ENCODE measurements around the gene IGF2BP2. TPM values are rescaled to one million over a fixed set of nuclear protein-coding genes. Genes with fewer than 3 reads are reported as not detected.
A peak's percentile ranks its signal among the peaks of the same experiment; 100 is the strongest.

IGF2BP2 gene
- total and polyA plus RNA-seq, 3 donors from 2014 or later, result 18.9 to 29.1 (median 19.4) TPM

DNA sequence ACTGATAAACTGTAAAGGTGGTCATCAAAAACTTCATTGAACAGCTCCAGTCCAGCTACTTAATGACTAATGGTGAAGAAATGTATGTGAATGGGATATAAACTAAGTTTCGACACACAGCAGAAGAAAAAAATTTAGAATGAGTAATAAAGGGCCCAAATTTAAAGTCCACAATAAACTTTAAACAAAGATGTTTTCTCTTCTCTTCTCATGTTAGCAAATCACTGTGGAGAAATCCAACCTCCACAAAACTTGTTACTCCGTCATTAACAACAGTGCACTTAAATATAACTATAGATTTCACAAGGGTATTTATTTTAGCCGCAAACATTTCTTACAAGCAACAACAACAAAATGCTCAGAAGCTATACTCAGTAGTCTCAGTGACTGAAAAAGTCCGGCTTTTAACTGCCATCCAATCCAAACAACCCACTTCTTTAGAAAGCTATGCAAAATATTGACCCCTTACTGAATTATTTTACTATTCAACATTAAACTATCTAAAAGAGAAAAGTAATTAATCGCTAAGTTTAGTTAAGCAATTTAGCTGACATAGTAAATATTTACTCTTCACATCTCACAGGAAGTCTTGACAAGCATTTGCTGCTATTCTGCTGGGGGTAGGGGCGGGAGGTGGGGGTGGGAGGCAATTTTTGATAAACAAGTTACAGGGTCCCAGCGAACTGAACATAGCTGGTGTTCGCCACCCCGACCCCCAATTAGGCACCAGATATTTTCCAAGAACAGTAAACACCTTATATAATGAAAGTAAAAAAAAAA lies 2.4 kb downstream of the IGF2BP2 start:
- H3K4me1 ChIP-seq, result peaks cover 8% of the 10 kb centered on the region
- intact Hi-C loops (cut with DNase I; ENCODE audit: low total_unique reads), result no loop called here
- WGBS, 2 donors, result 33 to 39% methylated on average over 9 of the region's 9 CpGs

GRCh38 chr3:185820973-185821758 lies 3.7 kb downstream of the IGF2BP2 start:
- WGBS, 2 donors, result 72 to 79% methylated on average over 6 of the region's 6 CpGs
- intact Hi-C loops (cut with DNase I; ENCODE audit: low total_unique reads), result no loop called here
- no peaks in the 10 kb centered on the region for H3K36me3 ChIP-seq (ENCODE audit: low read depth, missing control alignments)
- H3K27ac ChIP-seq, result no peak overlapping the region
- TF ChIP-seq CTCF (IDR thresholded peaks at IDR 0.05) (no peak), POLR2A (IDR thresholded peaks at IDR 0.05) (no peak)
- no peak overlapping the region for H3K4me3 ChIP-seq
- H3K4me1 ChIP-seq, result peaks cover 8% of the 10 kb centered on the region
- H3K27me3 ChIP-seq, result no peaks in the 10 kb centered on the region
- no peaks in the 10 kb centered on the region for H3K9me3 ChIP-seq
- DNase-seq, result no peak

More for the DNA sequence above, 2.4 kb downstream of the IGF2BP2 start:
- no peaks in the 10 kb centered on the region for H3K9me3 ChIP-seq
- TF ChIP-seq POLR2A (IDR thresholded peaks at IDR 0.05) (no peak), CTCF (IDR thresholded peaks at IDR 0.05) (no peak)
- no peak for DNase-seq
- H3K36me3 ChIP-seq (ENCODE audit: low read depth, missing control alignments), result no peaks in the 10 kb centered on the region
- H3K27me3 ChIP-seq, result no peaks in the 10 kb centered on the region
- peak overlapping the region; percentile 49 to 50 for H3K4me3 ChIP-seq
- no peak overlapping the region for H3K27ac ChIP-seq

DNA sequence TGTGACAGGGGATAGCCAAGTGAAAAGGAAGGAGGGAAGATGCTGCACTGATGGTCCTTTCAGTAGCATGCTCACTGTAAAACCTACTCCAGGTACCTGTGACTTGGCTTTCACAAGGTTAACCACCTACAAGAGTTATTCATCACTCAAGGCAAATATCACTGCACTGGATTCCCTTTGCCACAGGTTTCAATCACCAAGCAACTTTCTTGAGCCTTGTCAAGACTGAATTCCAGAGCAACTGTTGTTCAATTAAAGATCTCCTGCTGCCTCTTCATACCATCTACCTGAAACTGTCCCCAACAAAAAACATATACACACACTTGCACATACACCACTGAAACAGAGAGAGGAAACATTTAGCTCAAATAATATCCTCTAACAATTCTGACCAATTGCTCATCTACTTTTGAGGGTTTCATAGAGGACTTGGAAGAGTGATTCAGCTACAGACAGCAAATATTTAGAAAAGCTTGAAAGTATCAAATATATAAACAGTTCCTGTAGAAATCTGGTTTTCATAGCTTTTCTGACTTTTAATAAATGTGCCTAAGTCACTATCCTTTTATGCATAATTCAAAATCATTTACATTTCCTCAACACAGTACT lies 6.5 kb downstream of the IGF2BP2 start:
- Histone ChIP-seq H3K9me3 (no peaks in the 10 kb centered on the region), H3K36me3 (ENCODE audit: low read depth, missing control alignments) (no peaks in the 10 kb centered on the region), H3K27ac (no peak overlapping the region), H3K4me3 (no peak overlapping the region), H3K4me1 (peaks cover 6% of the 10 kb centered on the region), H3K27me3 (no peaks in the 10 kb centered on the region)
- no peak for TF ChIP-seq POLR2A (IDR thresholded peaks at IDR 0.05)
- TF ChIP-seq CTCF (IDR thresholded peaks at IDR 0.05), result no peak
- intact Hi-C loops (cut with DNase I; ENCODE audit: low total_unique reads), result no loop called here
- DNase-seq, result no peak

- no peaks in the 10 kb centered on the region for H3K9me3 ChIP-seq
- H3K36me3 ChIP-seq (ENCODE audit: low read depth, missing control alignments), result no peaks in the 10 kb centered on the region
- no peak overlapping the region for H3K27ac ChIP-seq
- no peaks in the 10 kb centered on the region for H3K4me1 ChIP-seq
- 71 to 79% methylated on average over 11 of the region's 11 CpGs for WGBS, 2 donors
- H3K4me3 ChIP-seq, result no peak overlapping the region
- TF ChIP-seq POLR2A (IDR thresholded peaks at IDR 0.05), result no peak
- TF ChIP-seq CTCF (IDR thresholded peaks at IDR 0.05), result no peak
- intact Hi-C loops (cut with DNase I; ENCODE audit: low total_unique reads), result no loop called here
- H3K27me3 ChIP-seq, result no peaks in the 10 kb centered on the region
- DNase-seq, result no peak
Observed at GRCh38 chr3:185815391-185816282, 9.2 kb downstream of the IGF2BP2 start.

All from testis (tissue), 3 donors.